Smooth muscle cell (in vitro differentiated cells): ENCODE results near the gene GNG10. TPM values are rescaled to one million over a fixed set of nuclear protein-coding genes. Genes with fewer than 3 reads are reported as not detected.
A peak's percentile ranks its signal among the peaks of the same experiment; 100 is the strongest.

Experiments used
- DNase-seq: peaks from one replicate; lab custom pipeline; 2025; ENCODE audit not compliant: unreplicated experiment; lab: John Stamatoyannopoulos, UW
- H2AFZ ChIP-seq: fragments of 200-600 bp; sonication (generic); 2 replicates; pipeline ENCODE4 v1.6.0; 2016; ENCODE audit warnings: antibody characterized with exemption, low read depth, mild to moderate bottlenecking
- H3F3A ChIP-seq: fragments of 200-600 bp; sonication (generic); 2 replicates; pipeline ENCODE4 v1.6.0; 2017; ENCODE audit warnings: antibody characterized with exemption, low read depth
- H3K27ac ChIP-seq: fragments of 200-600 bp; sonication (generic); 2 replicates; pipeline ENCODE4 v1.5.1; 2016; ENCODE audit warnings: low read depth, mild to moderate bottlenecking
- H3K27me3 ChIP-seq: fragments of 200-600 bp; sonication (generic); 2 replicates; pipeline ENCODE4 v1.6.1; 2016; ENCODE audit warnings: low read depth, mild to moderate bottlenecking
- H3K36me3 ChIP-seq: fragments of 200-600 bp; sonication (generic); 2 replicates; pipeline ENCODE4 v1.5.1; 2016; ENCODE audit warnings: low read depth
- H3K4me1 ChIP-seq: fragments of 200-600 bp; sonication (generic); 2 replicates; pipeline ENCODE4 v1.5.1; 2016; ENCODE audit warnings: low read depth
- H3K4me2 ChIP-seq: fragments of 200-600 bp; sonication (generic); 2 replicates; pipeline ENCODE4 v1.6.0; 2016; ENCODE audit warnings: mild to moderate bottlenecking
- H3K4me3 ChIP-seq: fragments of 200-600 bp; sonication (generic); 2 replicates; pipeline ENCODE4 v1.5.1; 2016; ENCODE audit warnings: mild to moderate bottlenecking
- H3K79me2 ChIP-seq: fragments of 200-600 bp; sonication (generic); 2 replicates; pipeline ENCODE4 v1.6.0; 2016; ENCODE audit warnings: low read depth, mild to moderate bottlenecking
- H3K9ac ChIP-seq: fragments of 200-600 bp; sonication (generic); 2 replicates; pipeline ENCODE4 v1.6.0; 2016; ENCODE audit warnings: low read depth
- H3K9me3 ChIP-seq: fragments of 200-600 bp; sonication (generic); replicated peaks from 2 replicates; pipeline ENCODE4 v1.5.1; 2016; ENCODE audit warnings: low read depth
- H4K20me1 ChIP-seq: fragments of 200-600 bp; sonication (generic); 2 replicates; pipeline ENCODE4 v1.6.0; 2016; ENCODE audit warnings: low read depth
- WGBS: methylation state at CpG from one replicate; pipeline ENCODE4 v1.1.7; 2016; ENCODE audit warnings: low lambda C conversion rate; 5-methylcytosine and 5-hydroxymethylcytosine counted together
- polyA plus RNA-seq: library from polyadenylated mRNA; unstranded; fragments of >200 nt; fragmentation: Nextera tagmentation; extraction: Ambion mirVana; gene quantifications from 2 replicates; pipeline ENCODE4 v1.2.1, GENCODE V29; 2016
- total RNA-seq: library from RNA; depleted of rRNA; stranded (reverse); fragments of >200 nt; gene quantifications from 2 replicates; pipeline ENCODE4 v1.2.3, GENCODE V29; 2014
- TF ChIP-seq, protein P1 (sequence below): fragments of 200-600 bp; sonication (generic); IDR thresholded peaks from 2 replicates; pipeline ENCODE4 v1.5.1; 2017; ENCODE audit warnings: borderline replicate concordance, mild to moderate bottlenecking, antibody characterized with exemption; ENCODE audit not compliant: insufficient read depth, poor library complexity, severe bottlenecking

The GNG10 gene
- total and polyA plus RNA-seq, 2 experiments from 2014 or later, result 47.9 to 104 TPM

DNA sequence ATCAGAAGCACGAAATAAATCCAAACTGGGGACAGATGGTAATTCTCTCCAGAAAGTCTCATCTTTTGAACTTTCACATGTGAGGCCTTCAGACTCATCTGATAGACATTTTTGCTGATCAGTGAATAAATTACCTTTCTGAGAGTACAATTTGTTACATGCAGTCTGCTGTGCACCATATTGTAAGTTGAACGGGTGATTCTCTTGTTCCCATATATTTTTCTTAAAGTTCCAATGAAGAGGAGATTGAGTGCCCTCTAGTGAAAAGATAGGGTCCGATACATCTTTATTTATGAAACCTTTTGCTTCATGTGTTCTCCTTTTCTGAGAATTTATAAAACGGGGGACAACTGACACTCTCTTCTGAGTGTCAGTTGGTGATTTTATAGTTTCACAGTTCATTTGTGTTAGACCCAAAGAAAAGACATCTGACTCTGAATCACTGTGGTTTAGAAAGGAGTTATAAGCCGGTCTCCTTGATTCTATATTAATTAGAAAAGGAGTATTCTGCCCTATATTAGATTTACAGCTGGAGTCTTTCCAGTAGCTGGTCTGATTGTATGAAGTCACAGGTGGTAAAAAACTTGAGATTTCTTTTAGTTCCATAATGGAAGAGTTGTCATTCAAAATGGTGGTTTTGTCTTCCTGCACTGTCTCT, 30.4 kb downstream of the GNG10 start:
- H4K20me1 ChIP-seq, result no peaks in the 10 kb centered on the region
- H3K36me3 ChIP-seq, result no peaks in the 10 kb centered on the region
- H3K4me3 ChIP-seq, result no peak overlapping the region
- H3F3A ChIP-seq, result no peaks in the 10 kb centered on the region
- TF ChIP-seq, protein P1, sequence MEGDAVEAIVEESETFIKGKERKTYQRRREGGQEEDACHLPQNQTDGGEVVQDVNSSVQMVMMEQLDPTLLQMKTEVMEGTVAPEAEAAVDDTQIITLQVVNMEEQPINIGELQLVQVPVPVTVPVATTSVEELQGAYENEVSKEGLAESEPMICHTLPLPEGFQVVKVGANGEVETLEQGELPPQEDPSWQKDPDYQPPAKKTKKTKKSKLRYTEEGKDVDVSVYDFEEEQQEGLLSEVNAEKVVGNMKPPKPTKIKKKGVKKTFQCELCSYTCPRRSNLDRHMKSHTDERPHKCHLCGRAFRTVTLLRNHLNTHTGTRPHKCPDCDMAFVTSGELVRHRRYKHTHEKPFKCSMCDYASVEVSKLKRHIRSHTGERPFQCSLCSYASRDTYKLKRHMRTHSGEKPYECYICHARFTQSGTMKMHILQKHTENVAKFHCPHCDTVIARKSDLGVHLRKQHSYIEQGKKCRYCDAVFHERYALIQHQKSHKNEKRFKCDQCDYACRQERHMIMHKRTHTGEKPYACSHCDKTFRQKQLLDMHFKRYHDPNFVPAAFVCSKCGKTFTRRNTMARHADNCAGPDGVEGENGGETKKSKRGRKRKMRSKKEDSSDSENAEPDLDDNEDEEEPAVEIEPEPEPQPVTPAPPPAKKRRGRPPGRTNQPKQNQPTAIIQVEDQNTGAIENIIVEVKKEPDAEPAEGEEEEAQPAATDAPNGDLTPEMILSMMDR, result peak; percentile 22
- no peak overlapping the region for H3K27ac ChIP-seq
- no peaks in the 10 kb centered on the region for H3K9me3 ChIP-seq
- H3K9ac ChIP-seq, result no peak overlapping the region
- H3K79me2 ChIP-seq, result no peaks in the 10 kb centered on the region
- no peaks in the 10 kb centered on the region for H3K27me3 ChIP-seq
- WGBS, result 71% methylated on average over 5 of the region's 5 CpGs
- no peak overlapping the region for H2AFZ ChIP-seq
- peaks cover 8% of the 10 kb centered on the region for H3K4me1 ChIP-seq
- H3K4me2 ChIP-seq, result no peak overlapping the region
- no peak for DNase-seq

DNA sequence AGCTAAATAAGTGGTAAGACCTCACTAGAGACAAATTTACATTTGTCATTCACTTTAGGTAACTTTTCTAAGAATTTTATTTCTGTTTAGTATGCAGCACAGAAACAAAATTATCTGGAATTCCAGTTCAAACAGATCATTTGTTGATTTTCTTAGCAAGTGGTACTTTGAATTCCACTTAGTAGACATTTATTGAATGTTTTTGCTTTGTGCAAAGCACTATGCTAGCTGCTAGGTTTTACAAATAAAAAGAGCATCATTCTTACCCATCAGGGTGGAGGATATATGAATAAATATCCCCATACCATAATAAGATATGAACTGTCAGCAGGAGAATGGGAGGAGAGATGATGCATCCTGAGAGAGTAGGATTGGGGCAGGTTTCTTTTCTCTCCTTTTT, 35.4 kb downstream of the GNG10 start:
- Histone ChIP-seq H3K27me3 (no peaks in the 10 kb centered on the region), H3K27ac (no peak overlapping the region), H3K9me3 (no peaks in the 10 kb centered on the region), H3K4me1 (no peaks in the 10 kb centered on the region), H3K79me2 (no peaks in the 10 kb centered on the region), H3K4me3 (no peak overlapping the region), H4K20me1 (no peaks in the 10 kb centered on the region), H3K4me2 (no peak overlapping the region), H3K36me3 (no peaks in the 10 kb centered on the region), H3K9ac (no peak overlapping the region), H3F3A (no peaks in the 10 kb centered on the region), H2AFZ (no peak overlapping the region)
- TF ChIP-seq, protein P1, result no peak
- no peak for DNase-seq

DNA sequence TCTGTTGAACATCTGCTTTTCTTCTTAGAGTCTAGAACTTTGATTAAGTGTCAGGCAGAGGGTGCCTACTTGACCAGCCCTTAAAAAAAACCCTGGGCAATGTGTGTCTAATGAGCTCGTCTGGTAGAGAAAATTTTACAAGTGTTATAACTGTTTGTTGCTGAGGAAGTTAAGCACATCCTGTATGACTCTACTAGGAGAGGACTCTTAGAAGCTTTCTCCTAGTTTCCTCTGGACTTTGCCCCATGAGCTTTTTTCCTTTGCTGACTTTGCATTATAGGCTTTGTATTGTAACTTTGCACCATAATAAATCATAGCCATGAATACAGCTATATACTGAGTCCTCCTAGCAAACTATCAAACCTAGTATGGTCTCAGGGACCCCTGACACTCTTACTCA, 39.4 kb downstream of the GNG10 start:
- 38% methylated on average over 1 of the region's 1 CpG for WGBS
- no peak overlapping the region for H3K4me2 ChIP-seq
- H3K79me2 ChIP-seq, result no peaks in the 10 kb centered on the region
- TF ChIP-seq, protein P1, result no peak
- no peak overlapping the region for H3K9ac ChIP-seq
- no peak overlapping the region for H3K4me3 ChIP-seq
- H3K27me3 ChIP-seq, result no peaks in the 10 kb centered on the region
- no peak overlapping the region for H3K27ac ChIP-seq
- no peaks in the 10 kb centered on the region for H3K4me1 ChIP-seq
- H2AFZ ChIP-seq, result no peak overlapping the region
- DNase-seq, result no peak
- no peaks in the 10 kb centered on the region for H4K20me1 ChIP-seq
- H3K36me3 ChIP-seq, result no peaks in the 10 kb centered on the region
- H3K9me3 ChIP-seq, result no peaks in the 10 kb centered on the region
- no peaks in the 10 kb centered on the region for H3F3A ChIP-seq

DNA sequence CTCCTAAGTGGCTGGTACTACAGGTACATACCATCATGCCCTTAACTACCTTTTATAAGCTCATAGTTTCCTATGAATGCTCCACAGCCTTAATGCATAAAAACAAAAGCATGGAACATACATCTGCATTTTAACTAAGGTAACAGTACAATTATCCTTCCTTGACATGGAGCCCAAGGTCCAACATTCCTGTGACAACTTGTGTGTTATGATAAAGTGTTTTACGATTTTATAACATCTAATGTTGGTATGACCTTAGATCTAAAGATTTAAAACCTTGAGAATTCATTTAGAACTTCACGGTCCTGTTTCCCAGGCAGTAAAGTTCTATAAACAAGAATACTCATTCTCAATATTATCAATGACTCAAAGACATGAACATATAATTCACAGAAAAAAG, 43.1 kb downstream of the GNG10 start:
- no peaks in the 10 kb centered on the region for H3F3A ChIP-seq
- H3K27ac ChIP-seq, result no peak overlapping the region
- no peak overlapping the region for H3K4me2 ChIP-seq
- TF ChIP-seq, protein P1, result no peak
- H3K9ac ChIP-seq, result no peak overlapping the region
- WGBS, result 91% methylated on average over 2 of the region's 2 CpGs
- H3K79me2 ChIP-seq, result no peaks in the 10 kb centered on the region
- no peak overlapping the region for H3K4me3 ChIP-seq
- no peaks in the 10 kb centered on the region for H3K27me3 ChIP-seq
- H2AFZ ChIP-seq, result no peak overlapping the region
- H3K4me1 ChIP-seq, result no peaks in the 10 kb centered on the region
- no peak for DNase-seq
- no peaks in the 10 kb centered on the region for H4K20me1 ChIP-seq
- H3K9me3 ChIP-seq, result no peaks in the 10 kb centered on the region
- H3K36me3 ChIP-seq, result no peaks in the 10 kb centered on the region
